ENCODE measurements around the gene PIAS1.

DNA sequence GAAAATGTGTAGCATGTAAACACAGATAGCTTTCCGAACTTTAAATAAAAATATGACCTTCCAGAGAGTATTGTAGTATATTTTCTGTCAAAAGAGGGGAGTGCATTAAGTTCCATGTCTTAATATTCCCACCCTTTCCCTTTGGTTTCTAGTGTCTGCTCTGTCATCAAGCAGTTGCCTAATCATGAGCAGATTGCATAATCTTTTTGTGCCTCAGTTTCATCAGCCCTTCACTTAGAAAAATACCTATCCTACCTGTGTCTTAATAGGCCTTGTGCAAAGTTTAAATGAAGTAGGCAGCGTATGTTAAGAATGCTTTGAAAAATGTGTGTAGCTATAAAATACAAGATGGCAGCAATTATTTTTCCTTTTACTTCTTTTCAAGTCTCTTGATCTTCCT lies 98.2 kb downstream of the PIAS1 start:
- TF ChIP-seq, protein P1, sequence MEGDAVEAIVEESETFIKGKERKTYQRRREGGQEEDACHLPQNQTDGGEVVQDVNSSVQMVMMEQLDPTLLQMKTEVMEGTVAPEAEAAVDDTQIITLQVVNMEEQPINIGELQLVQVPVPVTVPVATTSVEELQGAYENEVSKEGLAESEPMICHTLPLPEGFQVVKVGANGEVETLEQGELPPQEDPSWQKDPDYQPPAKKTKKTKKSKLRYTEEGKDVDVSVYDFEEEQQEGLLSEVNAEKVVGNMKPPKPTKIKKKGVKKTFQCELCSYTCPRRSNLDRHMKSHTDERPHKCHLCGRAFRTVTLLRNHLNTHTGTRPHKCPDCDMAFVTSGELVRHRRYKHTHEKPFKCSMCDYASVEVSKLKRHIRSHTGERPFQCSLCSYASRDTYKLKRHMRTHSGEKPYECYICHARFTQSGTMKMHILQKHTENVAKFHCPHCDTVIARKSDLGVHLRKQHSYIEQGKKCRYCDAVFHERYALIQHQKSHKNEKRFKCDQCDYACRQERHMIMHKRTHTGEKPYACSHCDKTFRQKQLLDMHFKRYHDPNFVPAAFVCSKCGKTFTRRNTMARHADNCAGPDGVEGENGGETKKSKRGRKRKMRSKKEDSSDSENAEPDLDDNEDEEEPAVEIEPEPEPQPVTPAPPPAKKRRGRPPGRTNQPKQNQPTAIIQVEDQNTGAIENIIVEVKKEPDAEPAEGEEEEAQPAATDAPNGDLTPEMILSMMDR (IDR thresholded peaks at IDR 0.05; ENCODE audit: insufficient read depth, low read length): no peak
- TF ChIP-seq, protein P2, sequence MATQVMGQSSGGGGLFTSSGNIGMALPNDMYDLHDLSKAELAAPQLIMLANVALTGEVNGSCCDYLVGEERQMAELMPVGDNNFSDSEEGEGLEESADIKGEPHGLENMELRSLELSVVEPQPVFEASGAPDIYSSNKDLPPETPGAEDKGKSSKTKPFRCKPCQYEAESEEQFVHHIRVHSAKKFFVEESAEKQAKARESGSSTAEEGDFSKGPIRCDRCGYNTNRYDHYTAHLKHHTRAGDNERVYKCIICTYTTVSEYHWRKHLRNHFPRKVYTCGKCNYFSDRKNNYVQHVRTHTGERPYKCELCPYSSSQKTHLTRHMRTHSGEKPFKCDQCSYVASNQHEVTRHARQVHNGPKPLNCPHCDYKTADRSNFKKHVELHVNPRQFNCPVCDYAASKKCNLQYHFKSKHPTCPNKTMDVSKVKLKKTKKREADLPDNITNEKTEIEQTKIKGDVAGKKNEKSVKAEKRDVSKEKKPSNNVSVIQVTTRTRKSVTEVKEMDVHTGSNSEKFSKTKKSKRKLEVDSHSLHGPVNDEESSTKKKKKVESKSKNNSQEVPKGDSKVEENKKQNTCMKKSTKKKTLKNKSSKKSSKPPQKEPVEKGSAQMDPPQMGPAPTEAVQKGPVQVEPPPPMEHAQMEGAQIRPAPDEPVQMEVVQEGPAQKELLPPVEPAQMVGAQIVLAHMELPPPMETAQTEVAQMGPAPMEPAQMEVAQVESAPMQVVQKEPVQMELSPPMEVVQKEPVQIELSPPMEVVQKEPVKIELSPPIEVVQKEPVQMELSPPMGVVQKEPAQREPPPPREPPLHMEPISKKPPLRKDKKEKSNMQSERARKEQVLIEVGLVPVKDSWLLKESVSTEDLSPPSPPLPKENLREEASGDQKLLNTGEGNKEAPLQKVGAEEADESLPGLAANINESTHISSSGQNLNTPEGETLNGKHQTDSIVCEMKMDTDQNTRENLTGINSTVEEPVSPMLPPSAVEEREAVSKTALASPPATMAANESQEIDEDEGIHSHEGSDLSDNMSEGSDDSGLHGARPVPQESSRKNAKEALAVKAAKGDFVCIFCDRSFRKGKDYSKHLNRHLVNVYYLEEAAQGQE (IDR thresholded peaks at IDR 0.05; ENCODE audit: insufficient replicate concordance, low read depth): no peak
- TF ChIP-seq POLR2AphosphoS5 (IDR thresholded peaks at IDR 0.05; ENCODE audit: low read depth) (no peak), SPI1 (IDR thresholded peaks at IDR 0.05; ENCODE audit: borderline replicate concordance, low read depth) (no peak)
